HG03469 (cell line): Measurements from ENCODE around the gene PDZD2.
"Not testable (repeated sequence)": the region's sequence is repeated elsewhere in the genome, so short reads cannot be mapped to it uniquely, and the experiment has no call there.

ENCODE experiments used
- ATAC-seq: cut with Tn5 transposase; IDR thresholded peaks from one replicate; pipeline ENCODE4 v1.9.1; 2021; ENCODE audit warnings: mild to moderate bottlenecking, moderate library complexity, moderate number of reproducible peaks; ENCODE audit not compliant: unreplicated experiment

The PDZD2 gene

GRCh38 chr5:32058997-32059396 is 420.1 kb downstream of the PDZD2 start:
- no peak for ATAC-seq

DNA sequence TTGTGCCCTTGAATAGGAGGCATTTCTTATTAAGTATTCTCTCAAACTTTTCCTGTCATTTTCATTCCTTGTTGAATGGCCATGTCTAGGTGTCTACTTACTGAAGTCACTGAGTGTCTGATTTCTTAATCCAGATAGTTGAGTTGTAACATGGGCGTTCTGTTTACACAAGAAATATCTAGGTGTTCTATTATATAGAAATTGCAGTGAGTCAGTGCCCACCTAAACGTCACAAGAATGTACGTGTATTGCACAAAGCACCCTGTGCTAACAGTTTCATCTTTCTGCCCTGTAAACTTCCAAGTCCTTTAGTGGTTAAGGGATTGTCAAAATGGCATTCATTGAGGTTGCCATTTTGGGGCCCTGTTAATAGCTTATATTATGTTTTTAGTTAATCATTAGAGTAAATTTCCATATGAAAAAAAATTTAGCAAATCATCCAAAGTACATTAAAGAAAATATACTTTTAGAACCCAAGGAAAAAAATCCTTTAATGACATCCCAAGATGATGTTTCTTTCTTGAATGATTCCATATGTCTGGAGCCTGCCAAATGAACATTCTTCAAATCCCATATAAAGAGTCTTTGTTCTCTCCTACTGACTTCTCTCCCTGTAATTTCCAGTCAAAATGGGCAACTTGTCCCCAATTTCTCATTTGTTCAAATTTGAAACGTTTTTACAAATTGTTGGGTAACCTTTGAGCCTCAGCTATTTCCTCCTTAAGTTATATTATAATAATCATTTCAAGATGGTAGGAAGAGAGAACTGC is 421.0 kb downstream of the PDZD2 start:
- ATAC-seq = no peak

GRCh38 chr5:32061236-32061635 is 422.3 kb downstream of the PDZD2 start:
- ATAC-seq = no peak

GRCh38 chr5:32066448-32066847 is 427.5 kb downstream of the PDZD2 start:
- ATAC-seq = no peak

DNA sequence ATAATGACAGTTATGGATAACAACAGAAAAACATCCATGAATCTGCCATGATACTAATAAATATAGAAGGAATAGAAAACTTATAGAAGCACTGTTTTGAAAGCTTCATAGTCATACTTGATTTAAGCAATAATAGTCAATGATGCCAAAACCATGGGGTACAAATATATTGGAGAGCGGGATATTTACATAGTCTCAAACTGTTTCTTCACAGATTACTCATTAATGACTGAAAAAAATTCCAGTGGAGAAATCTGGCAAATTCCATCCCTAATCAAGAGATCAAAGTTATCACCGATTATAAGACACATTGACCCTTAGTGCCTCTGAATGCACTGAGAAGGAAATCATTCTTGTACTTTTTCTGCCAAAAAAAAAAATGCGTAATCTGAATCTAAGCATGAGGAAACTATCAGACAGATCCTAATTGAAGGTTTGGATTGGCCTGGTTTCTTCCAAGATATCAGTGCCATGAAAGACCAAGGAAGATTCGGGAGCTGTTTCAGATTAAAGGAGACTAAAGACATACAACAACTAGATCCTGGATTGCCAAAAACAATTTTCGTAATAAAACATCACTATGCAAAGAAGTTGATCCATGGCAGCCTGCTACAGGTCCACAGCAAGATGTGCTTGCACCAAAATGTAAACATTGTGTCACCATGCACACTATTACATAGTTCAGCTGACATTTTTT is 429.0 kb downstream of the PDZD2 start:
- ATAC-seq = no peak

- ATAC-seq = no peak
Observed at GRCh38 chr5:32068561-32068960, 429.6 kb downstream of the PDZD2 start.

DNA sequence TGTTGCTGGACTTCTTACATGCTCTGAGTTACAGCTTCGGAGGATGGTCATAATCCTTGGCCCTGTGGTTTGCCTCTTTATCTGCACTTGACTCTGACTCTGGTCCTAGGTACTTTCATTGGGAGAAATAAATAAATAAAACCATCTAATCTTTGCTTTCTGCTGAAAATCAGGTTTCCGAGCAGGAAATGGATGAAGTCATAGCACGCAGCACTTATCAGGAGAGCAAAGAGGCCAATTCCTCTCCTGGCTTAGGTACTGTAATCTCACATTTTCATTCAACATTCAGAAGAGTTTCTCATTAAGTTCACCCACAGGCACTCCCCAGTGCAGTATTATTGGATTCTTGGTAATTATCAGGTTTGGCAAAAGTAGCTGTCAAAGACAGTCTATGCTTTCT is 430.5 kb downstream of the PDZD2 start:
- no peak for ATAC-seq

DNA sequence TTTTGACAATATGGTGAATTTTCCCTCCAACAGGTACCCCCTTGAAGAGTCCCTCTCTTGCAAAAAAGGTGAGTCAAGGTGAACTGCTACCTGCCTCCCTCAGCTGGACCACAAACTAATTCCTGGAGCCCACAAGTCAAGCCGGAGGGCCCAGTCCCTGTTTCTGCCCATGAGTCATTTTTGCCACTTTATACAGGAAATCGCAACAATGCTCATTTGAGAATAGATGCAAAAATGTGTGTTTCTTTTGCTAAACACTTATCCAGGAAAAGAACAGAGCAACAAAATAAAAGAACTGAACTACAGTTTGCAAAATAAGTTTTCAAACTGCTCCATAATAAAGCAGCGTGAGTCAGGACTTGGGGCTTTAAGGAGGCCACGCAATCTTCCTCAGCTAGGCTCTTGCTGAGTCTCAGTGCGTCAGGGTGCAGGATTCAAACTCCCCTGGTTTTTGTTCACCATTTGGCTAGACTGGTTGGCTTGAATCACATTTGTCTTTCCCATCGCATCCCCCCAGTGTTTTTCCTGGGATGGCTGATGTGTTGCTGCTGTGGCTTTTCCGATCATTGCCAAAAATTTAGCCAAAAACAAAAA is 432.5 kb downstream of the PDZD2 start:
- ATAC-seq = no peak

DNA sequence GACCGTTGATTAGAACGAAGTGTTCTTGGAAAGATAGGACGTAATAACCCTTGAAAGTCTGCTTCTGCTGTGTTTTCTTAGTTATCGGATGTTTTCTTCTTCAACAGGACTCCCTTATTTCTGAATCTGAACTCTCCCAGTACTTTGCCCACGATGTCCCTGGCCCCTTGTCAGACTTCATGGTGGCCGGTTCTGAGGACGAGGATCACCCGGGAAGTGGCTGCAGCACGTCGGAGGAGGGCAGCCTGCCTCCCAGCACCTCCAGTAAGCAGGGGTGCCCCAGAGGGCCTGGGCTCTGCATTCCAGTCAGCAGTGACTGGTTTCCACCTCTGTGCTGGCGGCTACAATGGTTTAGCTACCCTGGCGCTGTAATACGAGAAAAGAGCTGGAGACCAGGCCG is 433.1 kb downstream of the PDZD2 start:
- ATAC-seq = no peak

DNA sequence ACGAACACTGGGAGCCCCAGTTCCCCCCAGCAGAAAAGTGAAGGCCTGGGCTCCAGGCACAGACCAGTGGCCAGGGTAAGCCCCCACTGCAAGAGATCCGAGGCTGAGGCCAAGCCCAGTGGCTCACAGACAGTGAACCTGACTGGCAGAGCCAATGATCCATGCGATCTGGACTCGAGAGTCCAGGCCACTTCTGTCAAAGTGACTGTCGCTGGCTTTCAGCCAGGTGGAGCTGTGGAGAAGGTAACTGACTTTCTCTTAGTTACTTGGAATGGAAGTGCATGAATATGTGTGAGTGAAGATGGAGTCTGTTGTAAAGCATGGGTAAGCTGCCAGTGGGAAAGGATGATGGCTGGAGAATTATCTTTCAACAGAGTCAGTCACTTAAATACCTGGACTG is 435.5 kb downstream of the PDZD2 start:
- ATAC-seq = no peak

GRCh38 chr5:32076699-32077695 is 438.1 kb downstream of the PDZD2 start:
- ATAC-seq = no peak

DNA sequence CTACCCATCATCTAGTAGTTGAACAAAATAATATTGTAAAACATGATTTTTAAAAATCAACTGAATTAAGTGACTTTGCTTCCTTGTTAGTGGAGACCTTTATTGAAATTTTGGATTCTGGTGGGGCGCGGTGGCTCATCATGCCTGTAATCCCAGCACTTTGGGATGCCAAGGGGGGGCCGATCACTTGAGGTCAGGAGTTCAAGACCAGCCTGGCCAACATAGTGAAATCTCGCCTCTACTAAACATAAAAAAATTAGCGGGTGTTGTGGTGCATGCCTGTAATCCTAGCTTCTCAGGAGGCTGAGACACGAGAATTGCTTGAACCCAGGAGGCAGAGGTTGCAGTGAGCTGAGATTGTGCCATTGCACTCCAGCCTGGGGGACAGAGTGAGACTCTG is 439.9 kb downstream of the PDZD2 start:
- not testable (repeated sequence) for ATAC-seq

DNA sequence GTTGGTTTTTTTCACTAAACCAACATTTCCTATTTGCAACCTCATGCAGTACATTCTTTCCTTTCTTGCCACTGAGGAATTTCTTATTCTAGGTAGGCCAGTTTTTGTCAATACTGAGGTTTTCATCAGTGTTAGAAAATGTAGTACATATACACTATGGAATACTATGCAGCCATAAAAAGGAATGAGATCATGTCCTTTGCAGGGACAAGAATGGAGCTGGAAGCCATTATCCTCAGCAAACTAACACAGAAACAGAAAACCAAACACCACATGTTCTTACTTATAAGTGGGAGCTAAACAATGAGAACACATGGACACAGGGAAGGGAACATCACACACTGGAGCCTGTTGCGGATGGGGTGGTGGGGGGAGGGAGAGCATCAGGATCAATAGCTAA is 441.6 kb downstream of the PDZD2 start:
- ATAC-seq = not testable (repeated sequence)

DNA sequence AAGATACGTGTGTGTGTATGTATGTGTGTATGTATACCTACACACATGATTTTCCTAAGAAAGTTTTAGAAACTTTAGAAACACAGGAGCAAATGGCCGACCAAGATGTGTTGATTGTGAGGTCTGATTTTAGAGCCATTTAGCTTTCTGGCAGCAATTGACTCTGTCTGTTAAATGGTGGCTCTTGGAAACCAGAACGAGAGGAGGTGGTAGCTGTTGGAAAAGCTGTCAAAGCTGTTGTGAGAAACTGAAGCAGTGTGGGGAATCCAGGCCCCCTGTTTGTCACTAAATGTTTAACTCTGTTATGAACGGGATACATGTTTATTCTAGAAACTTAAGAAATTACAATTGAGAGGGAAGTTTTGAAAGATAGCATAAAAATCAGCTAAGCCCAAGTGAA is 443.8 kb downstream of the PDZD2 start:
- ATAC-seq = no peak

- ATAC-seq = no peak
Observed at GRCh38 chr5:32083981-32084430, 445.1 kb downstream of the PDZD2 start.

- no peak for ATAC-seq
Observed at GRCh38 chr5:32087086-32088082, 448.5 kb downstream of the PDZD2 start.

DNA sequence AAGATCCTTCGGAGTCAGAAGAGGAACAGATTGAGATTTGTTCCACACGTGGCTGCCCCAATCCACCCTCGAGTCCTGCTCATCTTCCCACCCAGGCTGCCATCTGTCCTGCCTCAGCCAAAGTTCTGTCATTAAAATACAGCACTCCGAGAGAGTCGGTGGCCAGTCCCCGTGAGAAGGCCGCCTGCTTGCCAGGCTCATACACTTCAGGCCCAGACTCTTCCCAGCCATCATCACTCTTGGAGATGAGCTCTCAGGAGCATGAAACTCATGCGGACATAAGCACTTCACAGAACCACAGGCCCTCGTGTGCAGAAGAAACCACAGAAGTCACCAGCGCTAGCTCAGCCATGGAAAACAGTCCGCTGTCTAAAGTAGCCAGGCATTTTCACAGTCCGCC is 449.3 kb downstream of the PDZD2 start:
- ATAC-seq = no peak

DNA sequence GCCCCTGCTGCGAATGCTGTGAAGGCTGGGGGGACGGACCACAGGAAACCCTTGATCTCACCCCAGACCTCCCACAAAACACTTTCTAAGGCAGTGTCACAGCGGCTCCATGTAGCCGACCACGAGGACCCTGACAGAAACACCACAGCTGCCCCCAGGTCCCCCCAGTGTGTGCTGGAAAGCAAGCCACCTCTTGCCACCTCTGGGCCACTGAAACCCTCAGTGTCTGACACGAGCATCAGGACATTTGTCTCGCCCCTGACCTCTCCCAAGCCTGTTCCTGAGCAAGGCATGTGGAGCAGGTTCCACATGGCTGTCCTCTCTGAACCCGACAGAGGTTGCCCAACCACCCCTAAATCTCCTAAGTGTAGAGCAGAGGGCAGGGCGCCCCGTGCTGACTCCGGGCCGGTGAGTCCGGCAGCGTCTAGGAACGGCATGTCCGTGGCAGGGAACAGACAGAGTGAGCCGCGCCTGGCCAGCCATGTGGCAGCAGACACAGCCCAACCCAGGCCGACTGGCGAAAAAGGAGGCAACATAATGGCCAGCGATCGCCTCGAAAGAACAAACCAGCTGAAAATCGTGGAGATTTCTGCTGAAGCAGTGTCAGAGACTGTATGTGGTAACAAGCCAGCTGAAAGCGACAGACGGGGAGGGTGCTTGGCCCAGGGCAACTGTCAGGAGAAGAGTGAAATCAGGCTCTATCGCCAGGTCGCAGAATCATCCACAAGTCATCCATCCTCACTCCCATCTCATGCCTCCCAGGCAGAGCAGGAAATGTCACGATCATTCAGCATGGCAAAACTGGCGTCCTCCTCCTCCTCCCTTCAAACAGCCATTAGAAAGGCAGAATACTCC is 450.4 kb downstream of the PDZD2 start:
- no peak for ATAC-seq
